ENCODE results near the gene PSME4. TPM values are rescaled to one million over a fixed set of nuclear protein-coding genes. Genes with fewer than 3 reads are reported as not detected.
"Not testable (repeated sequence)": the region's sequence is repeated elsewhere in the genome, so short reads cannot be mapped to it uniquely, and the experiment has no call there.

PSME4 gene
- total RNA-seq, 1 donor from 2014 or later = 71.2 TPM

DNA sequence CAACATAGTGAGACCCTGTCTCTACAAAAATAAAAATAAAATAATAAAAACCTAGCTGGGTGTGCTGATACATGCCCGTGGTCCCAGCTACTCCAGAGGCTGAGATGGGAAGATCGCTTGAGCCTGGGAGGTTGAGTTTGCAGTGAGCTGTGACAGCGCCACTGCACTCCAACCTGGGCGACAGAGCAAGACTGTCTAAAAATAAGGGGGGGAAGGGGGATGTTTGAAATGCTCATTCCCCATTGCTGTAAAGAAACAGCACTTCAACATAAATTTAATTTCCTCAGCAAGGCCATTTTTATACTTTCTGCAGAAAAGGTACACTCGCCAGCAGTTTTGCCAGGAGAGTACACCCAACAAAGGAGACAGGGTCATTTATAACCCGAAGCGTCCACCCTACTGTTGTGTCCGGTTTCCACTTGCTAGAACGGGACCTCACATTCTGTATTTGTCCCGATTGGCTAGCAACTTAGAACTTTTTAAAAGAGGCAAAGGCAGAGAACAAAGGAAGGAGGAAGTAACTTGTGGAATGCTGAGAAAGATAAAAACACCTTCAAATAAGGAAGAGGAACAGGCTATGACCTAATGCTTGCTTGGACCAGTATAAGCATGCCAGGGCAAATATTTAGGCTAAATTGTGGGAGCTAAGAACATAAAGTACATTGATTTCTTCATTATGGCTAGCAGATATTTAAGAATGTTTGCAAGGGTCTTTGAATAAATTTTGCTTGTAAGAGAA lies 9.1 kb downstream of the PSME4 start:
- H3K27me3 ChIP-seq; H3K4me3 ChIP-seq; DNase-seq (ENCODE audit: extremely low spot score in 2 of 2); H3K9me3 ChIP-seq; H3K36me3 ChIP-seq; intact Hi-C loops (cut with DNase I): not testable (repeated sequence)
- TF ChIP-seq POLR2AphosphoS5 (IDR thresholded peaks at IDR 0.05; ENCODE audit: insufficient read depth in 1 of 2, low read depth in 1 of 2) = peak in 1 of 2 donors; percentile 52
- Histone ChIP-seq H3K27ac (peak overlapping the region; percentile 14), H3K4me1 (peaks cover 79% of the 10 kb centered on the region)

GRCh38 chr2:53960476-53960875 lies 10.3 kb downstream of the PSME4 start:
- Histone ChIP-seq H3K27me3 (no peaks in the 10 kb centered on the region), H3K9me3 (no peaks in the 10 kb centered on the region), H3K4me1 (peaks cover 67% of the 10 kb centered on the region), H3K27ac (no peak overlapping the region), H3K4me3 (no peak overlapping the region), H3K36me3 (no peaks in the 10 kb centered on the region)
- intact Hi-C loops (cut with DNase I) = no loop called here
- DNase-seq (ENCODE audit: extremely low spot score in 2 of 2) = no peak
- no peak for TF ChIP-seq POLR2AphosphoS5 (IDR thresholded peaks at IDR 0.05; ENCODE audit: insufficient read depth in 1 of 2, low read depth in 1 of 2)
- no peak for TF ChIP-seq CTCF (IDR thresholded peaks at IDR 0.05)
- TF ChIP-seq POLR2A (IDR thresholded peaks at IDR 0.05) = no peak

GRCh38 chr2:53958443-53958842 lies 12.3 kb downstream of the PSME4 start:
- Histone ChIP-seq H3K27ac (no peak overlapping the region), H3K9me3 (no peaks in the 10 kb centered on the region), H3K36me3 (no peaks in the 10 kb centered on the region), H3K27me3 (no peaks in the 10 kb centered on the region), H3K4me1 (peaks cover 59% of the 10 kb centered on the region), H3K4me3 (no peak overlapping the region)
- intact Hi-C loops (cut with DNase I) = no loop called here
- no peak for DNase-seq (ENCODE audit: extremely low spot score in 2 of 2)
- no peak for TF ChIP-seq POLR2A (IDR thresholded peaks at IDR 0.05)
- no peak for TF ChIP-seq CTCF (IDR thresholded peaks at IDR 0.05)
- TF ChIP-seq POLR2AphosphoS5 (IDR thresholded peaks at IDR 0.05; ENCODE audit: insufficient read depth in 1 of 2, low read depth in 1 of 2) = no peak

GRCh38 chr2:53952519-53952918 lies 18.3 kb downstream of the PSME4 start:
- peaks cover 23% of the 10 kb centered on the region for H3K4me1 ChIP-seq
- TF ChIP-seq POLR2AphosphoS5 (IDR thresholded peaks at IDR 0.05; ENCODE audit: insufficient read depth in 1 of 2, low read depth in 1 of 2) = no peak
- TF ChIP-seq POLR2A (IDR thresholded peaks at IDR 0.05) = no peak
- no peak for TF ChIP-seq CTCF (IDR thresholded peaks at IDR 0.05)
- intact Hi-C loops (cut with DNase I) = no loop called here

GRCh38 chr2:53949457-53949856 lies 21.3 kb downstream of the PSME4 start:
- Histone ChIP-seq H3K27me3 (no peaks in the 10 kb centered on the region), H3K36me3 (peaks cover 0 to 28% of the 10 kb centered on the region in 2 donors), H3K4me3 (no peak overlapping the region), H3K27ac (no peak overlapping the region), H3K9me3 (no peaks in the 10 kb centered on the region), H3K4me1 (peaks cover 22% of the 10 kb centered on the region)
- TF ChIP-seq POLR2AphosphoS5 (IDR thresholded peaks at IDR 0.05; ENCODE audit: insufficient read depth in 1 of 2, low read depth in 1 of 2) = no peak
- TF ChIP-seq POLR2A (IDR thresholded peaks at IDR 0.05) = no peak
- no peak for TF ChIP-seq CTCF (IDR thresholded peaks at IDR 0.05)
- intact Hi-C loops (cut with DNase I) = no loop called here
- no peak for DNase-seq (ENCODE audit: extremely low spot score in 2 of 2)

More at GRCh38 chr2:53952519-53952918, 18.3 kb downstream of the PSME4 start:
- Histone ChIP-seq H3K9me3 (no peaks in the 10 kb centered on the region), H3K4me3 (no peak overlapping the region), H3K27ac (no peak overlapping the region), H3K27me3 (no peaks in the 10 kb centered on the region), H3K36me3 (peaks cover 0 to 13% of the 10 kb centered on the region in 2 donors)
- DNase-seq (ENCODE audit: extremely low spot score in 2 of 2) = no peak

All from vagina (tissue), 2 donors.